Metanephros (tissue), 1 donor: ENCODE measurements around the gene CERCAM. TPM values are rescaled to one million over a fixed set of nuclear protein-coding genes. Genes with fewer than 3 reads are reported as not detected.

ENCODE experiments used
- total RNA-seq: library from RNA; depleted of rRNA; stranded (reverse); fragments of >200 nt; gene quantifications from one replicate; pipeline ENCODE4 v1.2.3, GENCODE V29; 2014

Gene CERCAM
- 43.3 TPM for total RNA-seq

DNA sequence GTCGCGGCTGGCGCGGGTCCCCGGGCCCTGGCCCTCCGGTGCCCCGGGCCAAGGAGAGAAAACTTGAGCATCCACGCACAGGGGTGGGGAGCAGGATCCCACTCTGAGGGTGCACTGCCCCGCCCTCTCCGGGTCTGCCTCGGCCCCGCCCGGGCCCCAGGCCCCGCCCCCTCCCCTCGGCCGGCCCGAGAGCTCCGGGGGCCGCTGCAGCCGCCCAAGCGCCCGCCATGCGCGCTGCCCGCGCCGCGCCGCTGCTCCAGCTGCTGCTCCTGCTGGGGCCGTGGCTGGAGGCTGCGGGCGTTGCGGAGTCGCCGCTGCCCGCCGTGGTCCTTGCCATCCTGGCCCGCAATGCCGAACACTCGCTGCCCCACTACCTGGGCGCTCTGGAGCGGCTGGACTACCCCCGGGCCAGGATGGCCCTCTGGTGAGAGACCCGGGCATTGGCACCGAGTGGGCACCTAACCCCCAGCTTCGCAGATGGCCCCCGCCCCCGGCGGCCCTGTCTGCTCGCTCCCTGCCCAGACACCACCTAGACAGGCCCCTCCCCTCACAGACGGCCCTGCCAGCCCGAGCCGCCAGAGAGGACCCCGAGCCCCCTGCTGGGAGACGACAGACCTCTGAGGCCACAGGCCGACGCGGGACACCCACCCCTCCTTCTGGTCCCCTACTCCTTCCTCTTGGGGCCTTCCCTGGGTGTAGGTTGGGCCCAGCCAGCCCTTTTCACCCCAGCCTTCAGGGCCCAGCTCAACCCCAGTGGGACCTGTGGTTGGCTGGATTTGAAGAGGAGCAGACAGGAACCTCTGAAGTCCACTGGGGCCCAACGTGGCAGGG, at the start of gene CERCAM:
Gene CERCAM, plus strand, starts transcription at position 207 of the 831 bp plus-strand sequence. Its CDS starts 21 bp downstream, at position 228.

DNA sequence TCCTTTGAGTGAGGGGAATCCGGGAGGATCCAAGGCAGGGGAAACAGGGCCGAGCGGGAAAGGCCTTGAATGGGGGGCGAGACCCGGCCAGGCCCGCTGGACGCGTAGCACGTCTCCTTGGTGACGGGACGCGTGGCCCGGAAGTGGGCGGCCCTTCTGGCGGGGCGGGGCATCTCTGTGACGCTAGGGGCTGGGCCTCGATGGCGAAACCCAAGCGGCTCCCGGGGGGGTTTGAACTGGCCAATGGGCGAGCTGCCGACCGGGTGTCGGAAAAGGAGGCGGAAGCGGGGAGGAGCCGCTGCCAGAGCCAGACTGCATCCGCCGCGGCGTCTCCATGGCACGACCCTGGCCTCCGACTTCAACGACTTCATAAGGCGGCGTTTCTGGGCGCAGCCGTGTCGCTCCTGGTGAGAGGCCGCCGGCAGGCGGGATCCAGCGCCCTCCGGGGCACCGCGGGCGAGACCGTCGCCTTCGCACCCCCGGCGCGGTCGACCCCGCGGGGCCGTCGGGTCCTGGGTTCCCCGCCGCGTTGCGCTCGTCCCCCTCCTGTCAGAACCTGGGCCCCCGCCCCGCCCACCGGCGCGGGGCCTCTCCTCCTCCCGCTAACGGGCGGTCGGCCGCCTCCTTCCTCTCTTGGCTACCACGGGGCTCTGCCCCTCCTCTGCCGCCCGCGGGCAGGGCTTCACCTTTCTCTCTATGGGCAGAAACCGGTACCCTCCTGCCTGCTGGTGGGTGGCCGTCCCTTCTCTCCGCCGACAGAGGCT, 35.4 kb downstream of the CERCAM start, which contains the start of gene ODF2:
Gene ODF2, plus strand, starts transcription at position 158 of the 764 bp plus-strand sequence. Its CDS starts 86 bp downstream, at position 244.

Other genes starting within 250 kb of the CERCAM start
- 43.8 TPM for gene CIZ1, start 229.3 kb upstream of the CERCAM start, total RNA-seq
- 71.9 TPM for gene DNM1, start 217.5 kb upstream of the CERCAM start, total RNA-seq
- gene GOLGA2, start 144.8 kb upstream of the CERCAM start, total RNA-seq = 84.7 TPM
- gene SWI5, start 144.6 kb upstream of the CERCAM start, total RNA-seq = 25.7 TPM
- 26.6 TPM for gene TRUB2, start 98.4 kb upstream of the CERCAM start, total RNA-seq
- 61.0 TPM for gene COQ4, start 98.0 kb upstream of the CERCAM start, total RNA-seq
- gene SLC27A4, start 80.3 kb upstream of the CERCAM start, total RNA-seq = 23.7 TPM
- gene URM1, start 49.5 kb upstream of the CERCAM start, total RNA-seq = 38.7 TPM
- gene ODF2, start 35.1 kb downstream of the CERCAM start, total RNA-seq = 25.3 TPM
- gene GLE1, start 83.9 kb downstream of the CERCAM start, total RNA-seq = 17.7 TPM
- 573 TPM for gene SPTAN1, start 131.7 kb downstream of the CERCAM start, total RNA-seq
- gene DYNC2I2, start 236.0 kb downstream of the CERCAM start, total RNA-seq = 73.6 TPM